ENCODE results near the gene USP13. TPM values are rescaled to one million over a fixed set of nuclear protein-coding genes. Genes with fewer than 3 reads are reported as not detected.

Gene USP13
- total and polyA plus RNA-seq, 2 of the 13 experiments (the other 11 are each of a cell fraction or from before 2014, with no cell fraction given) = 15.9 to 36.7 TPM

GRCh38 chr3:179750720-179751328 is 98.0 kb downstream of the USP13 start:
- Histone ChIP-seq H3K27ac (ENCODE audit: extremely low read length, insufficient read depth, low read length) (no peak overlapping the region), H4K20me1 (ENCODE audit: insufficient read depth, low read length) (no peaks in the 10 kb centered on the region), H2AFZ (ENCODE audit: low read length) (no peak overlapping the region), H3K4me1 (ENCODE audit: insufficient read depth, low read length) (no peaks in the 10 kb centered on the region), H3K9me3 (ENCODE audit: low read length) (no peaks in the 10 kb centered on the region), H3K4me3 (replicated peaks in 1 of 3; ENCODE audit: insufficient read depth in 1 of 3, low read depth in 2 of 3, low read length in 3 of 3) (no peak overlapping the region), H3K27me3 (ENCODE audit: control insufficient read depth in 1 of 2, insufficient read depth in 2 of 2, low read length in 2 of 2) (no peaks in the 10 kb centered on the region), H3K79me2 (ENCODE audit: insufficient read depth, low read length) (no peaks in the 10 kb centered on the region), H3K36me3 (replicated peaks in 1 of 2; ENCODE audit: control insufficient read depth in 1 of 2, insufficient read depth in 2 of 2, low read length in 2 of 2) (peaks cover 20 to 60% of the 10 kb centered on the region in 2 experiments; a peak in 4 of 5 replicates), H3K9ac (ENCODE audit: insufficient read depth, low read depth, low read length) (no peak overlapping the region), H3K4me2 (ENCODE audit: low read depth, low read length) (no peak overlapping the region)
- FAIRE-seq (no peak), ATAC-seq (peak; percentile 78), DNase-seq (ENCODE audit: low spot score) (peak; percentile 17)
- in situ Hi-C loops (cut with HindIII; ENCODE audit: extremely low pct_ligation_motif_present, low pct_unique_long_range_greater_than_20kb) = no loop called here
- no TSS peak for BruUV-seq (replicated peaks)
- ChIA-PET POLR2A (no interaction called here), CTCF (ENCODE audit: low intra/inter-chr PET ratio, low total read pairs) (no interaction called here)
- intact Hi-C loops (cut with micrococcal nuclease; ENCODE audit: unreplicated experiment) = no loop called here
- 63% methylated on average over 6 of the region's 6 CpGs for WGBS (ENCODE audit: low lambda C conversion rate)
- no peak for TF ChIP-seq PPARG (CRISPR knock-in tag; conservative IDR thresholded peaks at IDR 0.05)
- TF ChIP-seq, protein P1, sequence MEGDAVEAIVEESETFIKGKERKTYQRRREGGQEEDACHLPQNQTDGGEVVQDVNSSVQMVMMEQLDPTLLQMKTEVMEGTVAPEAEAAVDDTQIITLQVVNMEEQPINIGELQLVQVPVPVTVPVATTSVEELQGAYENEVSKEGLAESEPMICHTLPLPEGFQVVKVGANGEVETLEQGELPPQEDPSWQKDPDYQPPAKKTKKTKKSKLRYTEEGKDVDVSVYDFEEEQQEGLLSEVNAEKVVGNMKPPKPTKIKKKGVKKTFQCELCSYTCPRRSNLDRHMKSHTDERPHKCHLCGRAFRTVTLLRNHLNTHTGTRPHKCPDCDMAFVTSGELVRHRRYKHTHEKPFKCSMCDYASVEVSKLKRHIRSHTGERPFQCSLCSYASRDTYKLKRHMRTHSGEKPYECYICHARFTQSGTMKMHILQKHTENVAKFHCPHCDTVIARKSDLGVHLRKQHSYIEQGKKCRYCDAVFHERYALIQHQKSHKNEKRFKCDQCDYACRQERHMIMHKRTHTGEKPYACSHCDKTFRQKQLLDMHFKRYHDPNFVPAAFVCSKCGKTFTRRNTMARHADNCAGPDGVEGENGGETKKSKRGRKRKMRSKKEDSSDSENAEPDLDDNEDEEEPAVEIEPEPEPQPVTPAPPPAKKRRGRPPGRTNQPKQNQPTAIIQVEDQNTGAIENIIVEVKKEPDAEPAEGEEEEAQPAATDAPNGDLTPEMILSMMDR (CRISPR knock-in tag; IDR thresholded peaks at IDR 0.05) = peak; percentile 58
- TF ChIP-seq SMC3 (IDR thresholded peaks at IDR 0.05; ENCODE audit: low read length) = peak; percentile 6; the same call in 1 of the 2 replicates
- TF ChIP-seq HOMEZ (CRISPR knock-in tag; IDR thresholded peaks at IDR 0.05; ENCODE audit: low read depth) = 0 out of 2 replicates have a peak, but pooled peaks have one; percentile 11
- peak; percentile 42 for TF ChIP-seq STAG1 (CRISPR knock-in tag; IDR thresholded peaks at IDR 0.05)
- no peak for TF ChIP-seq SP1 (IDR thresholded peaks at IDR 0.05)
- no peak for TF ChIP-seq SP1 (CRISPR knock-in tag; IDR thresholded peaks at IDR 0.05)

Measured in HepG2 (cell line).